GM19035 (cell line): Measurements from ENCODE around the gene DIAPH2.

ENCODE experiments used
- ATAC-seq: cut with Tn5 transposase; IDR thresholded peaks from one replicate; pipeline ENCODE4 v1.9.1; 2021; ENCODE audit not compliant: unreplicated experiment

Gene DIAPH2

DNA sequence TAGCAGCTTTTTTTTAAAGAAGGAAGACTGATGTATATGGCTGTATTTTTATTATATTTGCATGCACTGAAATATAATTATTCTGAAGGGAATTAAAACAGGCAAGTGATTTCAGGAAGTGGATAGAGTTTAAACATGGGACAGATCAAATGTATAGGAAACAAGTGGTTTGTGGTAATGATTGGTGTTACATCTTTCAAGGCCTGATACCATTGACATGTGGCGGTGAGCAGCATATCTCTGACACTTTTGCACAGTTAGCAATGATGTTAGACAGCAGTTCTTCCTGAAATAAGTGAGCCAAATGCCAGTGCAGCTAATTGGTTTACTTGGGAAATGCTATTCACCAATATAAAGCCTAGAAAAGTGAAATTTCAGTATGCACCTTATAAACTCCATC, 471.2 kb downstream of the DIAPH2 start:
- no peak for ATAC-seq

DNA sequence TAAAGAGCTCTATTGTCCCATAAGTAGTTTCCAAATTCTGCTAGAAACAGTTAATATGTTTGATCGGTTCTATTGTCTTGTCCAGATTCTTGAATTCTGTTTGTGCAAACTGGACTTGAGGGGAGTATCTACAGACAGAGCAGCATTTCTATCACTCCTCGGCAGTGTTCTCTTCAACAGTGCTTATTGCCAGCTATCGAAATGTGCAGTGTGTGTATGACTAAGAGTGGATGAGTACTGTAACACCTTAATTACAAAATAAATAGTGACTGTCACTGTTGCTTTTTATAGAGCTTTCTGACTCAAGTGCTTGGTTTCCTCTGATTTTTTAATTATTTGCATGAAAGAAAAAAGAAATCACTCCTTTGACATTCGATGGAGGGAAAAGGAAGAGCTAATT, 473.6 kb downstream of the DIAPH2 start:
- no peak for ATAC-seq

DNA sequence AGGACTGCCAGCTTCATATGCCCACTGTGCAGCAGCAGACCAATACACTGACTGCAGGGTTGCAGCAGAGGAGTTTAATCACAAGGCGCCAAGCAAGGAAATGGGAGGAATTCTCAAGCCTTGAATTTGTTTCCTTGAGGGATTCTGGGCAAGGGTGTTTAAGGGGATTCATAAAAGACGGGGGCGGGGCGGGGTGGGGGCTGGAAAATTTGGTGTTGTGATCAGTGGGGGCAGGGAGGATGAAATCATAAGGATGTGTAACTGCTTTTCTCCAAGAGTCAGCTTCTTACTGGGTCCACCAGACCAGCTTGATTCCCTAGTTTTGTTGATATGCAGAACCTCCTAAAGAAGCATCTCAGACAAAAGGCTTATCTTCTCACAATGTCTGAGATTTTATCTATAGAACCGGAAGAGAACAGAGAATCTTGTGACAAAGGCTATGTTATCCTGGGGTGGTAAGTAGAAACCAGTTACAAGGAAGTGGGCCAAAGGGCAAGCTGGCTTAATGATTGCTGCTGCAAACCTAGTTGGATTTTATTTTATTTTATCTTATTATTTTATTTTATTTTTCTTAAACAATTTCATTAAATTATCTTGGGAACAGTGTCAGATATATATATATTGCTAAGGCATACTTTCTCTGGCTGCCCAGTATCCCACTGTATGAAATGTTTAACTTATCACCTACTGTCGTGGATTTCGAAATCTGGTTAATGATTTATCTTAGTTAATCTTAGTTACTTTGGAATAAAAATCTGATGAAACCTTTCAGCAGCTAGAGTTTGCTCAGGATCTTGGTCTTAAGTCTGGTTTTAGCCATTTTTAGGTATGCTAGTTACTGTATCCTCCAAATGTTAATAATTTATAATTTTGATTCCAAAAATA, 475.5 kb downstream of the DIAPH2 start:
- ATAC-seq, result no peak

DNA sequence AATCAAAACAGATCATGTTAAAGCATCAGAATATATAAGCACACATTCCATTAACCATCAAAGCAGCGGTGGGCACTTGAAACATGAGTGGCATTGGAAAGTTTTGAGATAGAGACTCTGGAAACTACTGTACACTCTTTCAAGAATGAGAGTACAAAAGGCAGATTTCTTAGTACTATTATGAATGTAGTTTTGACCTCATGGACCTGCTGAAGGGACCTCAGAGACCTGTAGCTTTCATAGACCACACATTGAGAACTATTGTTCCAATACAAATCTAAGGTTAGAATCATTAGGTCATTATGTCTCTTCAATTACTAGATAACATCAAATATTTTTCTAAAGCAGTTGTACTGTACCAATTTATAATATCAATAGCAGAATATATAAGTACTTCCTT, 482.7 kb downstream of the DIAPH2 start:
- no peak for ATAC-seq

DNA sequence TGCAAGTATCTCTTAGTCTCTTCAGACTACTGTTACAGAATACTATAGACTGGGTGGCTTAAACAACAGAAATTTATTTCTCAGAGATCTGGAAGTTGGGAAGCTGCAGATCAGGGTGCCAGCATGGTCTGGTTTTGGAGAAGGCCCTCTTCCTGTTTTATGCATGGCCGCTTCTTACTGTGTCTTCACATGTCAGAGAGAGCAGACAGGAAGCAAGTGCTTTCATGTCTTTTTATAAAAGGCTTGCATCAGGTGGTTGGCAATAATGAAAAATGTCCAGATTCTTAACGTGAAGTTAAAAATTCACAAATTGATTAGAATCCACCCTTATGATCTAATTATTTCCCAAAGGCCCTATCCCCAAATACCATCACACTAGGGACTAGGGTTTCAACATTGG, 484.0 kb downstream of the DIAPH2 start:
- ATAC-seq, result no peak

DNA sequence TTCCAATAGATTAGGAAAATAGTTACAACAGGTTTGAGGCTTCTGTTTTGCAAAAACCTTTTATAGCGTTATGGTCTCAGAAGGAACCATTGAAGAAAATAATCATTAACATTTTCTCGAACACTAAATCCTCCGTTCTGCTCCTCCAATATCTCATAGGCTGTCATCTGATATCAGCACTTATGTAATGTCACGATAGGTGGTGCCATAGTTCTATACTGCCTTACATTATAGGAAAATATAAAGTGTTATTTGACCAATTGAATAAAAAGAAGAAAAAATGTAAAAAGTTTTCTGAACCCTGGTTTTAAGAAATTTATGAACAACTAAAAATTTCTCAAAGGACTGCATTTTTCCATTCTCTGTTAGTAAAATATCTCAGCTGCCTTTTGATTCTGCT, 490.5 kb downstream of the DIAPH2 start:
- no peak for ATAC-seq

DNA sequence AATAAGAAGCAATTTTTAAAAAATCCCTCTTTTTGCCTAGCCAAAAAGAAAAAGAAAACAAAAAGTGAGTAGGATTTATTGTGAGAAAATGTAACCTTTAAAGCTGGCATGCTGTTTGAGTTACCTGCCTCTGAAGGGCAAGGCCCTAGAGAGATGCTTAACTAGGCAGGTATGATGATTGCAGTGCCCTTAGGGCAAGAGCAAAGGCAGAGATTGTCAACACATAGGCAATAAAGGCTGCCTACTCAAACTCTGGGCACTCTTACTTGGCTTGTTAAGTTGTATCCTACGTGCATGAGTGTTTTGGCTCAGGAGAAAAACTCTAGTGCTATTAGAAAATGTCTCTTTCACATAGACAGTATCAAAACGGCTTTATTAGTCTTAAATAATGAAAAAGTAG, 505.0 kb downstream of the DIAPH2 start:
- ATAC-seq, result no peak

DNA sequence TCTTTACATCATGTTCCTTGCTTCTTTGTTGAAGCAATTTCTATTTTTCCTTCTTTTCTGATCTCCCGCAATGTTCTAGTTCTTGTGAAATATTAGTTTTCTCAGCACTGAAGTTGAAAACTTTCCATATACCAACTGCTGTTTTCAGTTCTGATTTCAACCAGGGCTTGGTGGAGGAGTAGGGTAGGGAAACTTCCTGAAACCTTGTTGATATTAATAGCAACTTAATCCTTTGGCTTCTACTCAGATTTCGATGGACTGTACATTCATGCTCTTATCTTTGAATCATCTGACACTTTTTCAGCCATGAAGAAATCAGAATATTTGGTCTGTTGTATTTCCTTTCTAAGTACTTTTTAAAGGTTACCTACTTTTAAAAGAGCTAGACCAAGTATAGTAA, 514.9 kb downstream of the DIAPH2 start:
- no peak for ATAC-seq

DNA sequence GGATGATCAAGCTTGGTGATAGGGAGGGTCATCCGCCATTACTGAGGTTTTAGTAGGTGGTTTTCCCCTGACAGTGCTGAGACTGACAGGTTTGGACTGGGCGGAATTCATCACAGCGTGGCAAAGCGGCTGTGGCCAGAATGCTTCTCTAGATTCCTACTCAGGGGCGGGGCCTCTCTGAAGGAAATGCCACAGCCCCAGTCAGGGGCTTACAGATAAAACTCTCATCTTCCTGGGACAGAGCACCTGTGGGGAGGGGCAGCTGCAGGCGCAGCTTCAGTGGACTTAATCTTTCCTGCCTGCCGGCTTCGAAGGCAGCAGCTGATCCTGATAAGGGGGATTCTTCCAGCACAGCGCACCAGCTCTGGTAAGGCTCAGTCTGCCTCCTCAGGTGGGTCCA, 515.8 kb downstream of the DIAPH2 start:
- ATAC-seq, result no peak

DNA sequence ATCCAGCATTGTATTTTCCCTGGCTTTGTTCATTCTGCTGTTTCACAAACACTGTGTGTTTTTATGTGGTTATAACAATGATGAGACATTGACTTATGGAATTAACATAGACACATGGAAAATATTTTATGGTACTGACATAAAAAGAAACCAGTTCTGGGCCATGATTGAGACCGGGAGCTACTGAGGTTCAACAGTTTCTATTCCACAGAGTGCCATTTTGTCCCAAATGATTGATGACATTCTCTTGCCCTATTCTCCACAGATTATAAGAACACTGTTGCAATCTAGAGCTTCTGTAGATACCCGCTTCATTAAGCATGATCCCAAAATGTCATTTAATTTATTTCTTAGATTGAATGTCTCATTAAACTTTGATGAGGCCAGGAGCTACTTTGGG, 525.9 kb downstream of the DIAPH2 start:
- ATAC-seq, result no peak

DNA sequence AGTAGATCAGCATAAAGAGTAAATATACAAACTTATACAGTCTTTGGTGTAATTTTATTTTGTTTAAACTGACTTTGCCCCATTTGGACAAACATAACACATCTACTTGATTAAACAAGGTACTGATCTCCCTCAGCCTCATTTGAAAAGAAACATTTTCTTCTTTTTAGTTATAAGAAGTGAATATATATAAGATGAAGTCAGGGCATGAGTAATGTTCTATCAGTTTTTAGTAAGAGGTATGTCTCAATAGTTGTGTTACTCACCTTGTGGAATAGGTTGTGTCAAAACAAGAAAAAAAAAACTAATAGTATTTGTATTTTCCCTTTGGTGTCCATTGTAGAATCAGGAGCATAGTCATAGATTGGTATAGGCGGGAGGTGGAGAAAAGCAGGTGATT, 526.4 kb downstream of the DIAPH2 start:
- ATAC-seq, result no peak

DNA sequence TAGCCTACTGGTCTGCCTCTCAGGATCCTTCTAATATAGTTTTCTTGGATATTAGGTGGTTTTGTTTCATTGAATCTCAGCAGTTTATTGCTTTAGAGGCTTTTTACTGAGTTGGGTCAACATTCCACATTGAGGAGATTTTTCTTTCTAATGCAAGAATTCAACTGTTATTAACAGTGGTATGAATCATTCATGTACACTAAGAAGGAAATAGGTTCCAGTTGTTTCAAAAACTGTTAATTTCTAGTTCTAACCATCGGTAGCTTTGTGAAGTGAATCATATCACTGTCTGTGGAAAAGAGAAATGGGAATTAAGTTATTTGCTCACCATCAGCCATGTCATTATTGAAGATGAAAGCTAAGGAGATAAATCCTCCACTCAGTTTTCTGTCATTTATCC, 530.5 kb downstream of the DIAPH2 start:
- ATAC-seq, result no peak

DNA sequence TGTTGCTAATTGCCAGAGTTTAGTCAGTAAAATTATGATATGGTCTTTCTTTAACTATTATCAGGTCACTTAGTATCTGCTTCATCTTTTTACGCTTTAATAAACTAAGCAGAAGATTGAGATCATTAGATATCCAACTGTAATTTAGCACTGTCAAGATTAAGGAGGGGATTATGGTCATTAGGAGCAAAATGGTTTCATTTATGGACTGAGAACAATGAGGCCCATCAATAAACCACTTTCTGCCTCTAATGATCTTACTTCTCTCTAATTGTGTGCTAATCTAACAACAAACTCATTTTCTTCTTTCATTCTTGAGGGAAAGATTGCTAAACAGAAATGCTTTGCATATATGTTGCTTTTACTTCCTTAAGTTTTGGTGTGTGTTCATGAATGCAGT, 539.5 kb downstream of the DIAPH2 start:
- ATAC-seq, result no peak

DNA sequence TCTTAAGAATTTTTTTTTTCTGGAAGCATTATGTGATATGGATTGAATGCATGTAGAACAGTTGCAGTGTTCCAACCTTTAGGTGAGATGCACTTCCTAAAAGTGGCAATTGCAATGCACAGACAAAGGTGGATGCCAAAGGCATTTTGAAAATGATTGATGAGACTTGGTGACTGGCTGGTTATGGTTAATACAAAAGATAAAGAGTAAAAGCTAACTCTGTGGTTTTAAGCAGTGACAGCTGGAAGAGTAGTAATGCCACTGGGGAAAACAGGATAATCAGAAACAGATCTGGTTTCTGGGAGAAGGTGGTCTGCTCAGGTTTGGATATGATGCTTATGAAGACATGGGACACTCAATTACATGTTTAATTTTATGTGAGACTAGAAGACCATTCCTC, 544.7 kb downstream of the DIAPH2 start:
- ATAC-seq, result no peak

DNA sequence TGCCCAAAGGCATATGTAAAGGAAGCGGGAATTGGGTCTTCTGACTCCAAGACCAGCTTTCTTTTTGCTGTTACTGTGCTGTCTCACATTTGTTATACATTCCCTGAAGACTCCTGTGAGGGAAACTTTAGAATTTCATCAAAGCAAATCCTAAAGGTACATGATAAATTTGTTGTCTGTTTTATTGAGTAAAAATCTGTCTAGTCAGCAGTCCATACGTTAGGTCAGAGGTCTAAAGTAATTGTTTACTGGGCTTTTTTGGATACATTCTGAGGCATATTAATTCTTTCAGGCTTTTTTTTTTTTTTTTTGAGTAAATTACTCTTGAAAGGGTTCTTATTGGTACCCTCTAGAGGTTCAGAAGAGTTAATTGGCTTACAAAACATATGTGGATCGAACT, 546.3 kb downstream of the DIAPH2 start:
- no peak for ATAC-seq

DNA sequence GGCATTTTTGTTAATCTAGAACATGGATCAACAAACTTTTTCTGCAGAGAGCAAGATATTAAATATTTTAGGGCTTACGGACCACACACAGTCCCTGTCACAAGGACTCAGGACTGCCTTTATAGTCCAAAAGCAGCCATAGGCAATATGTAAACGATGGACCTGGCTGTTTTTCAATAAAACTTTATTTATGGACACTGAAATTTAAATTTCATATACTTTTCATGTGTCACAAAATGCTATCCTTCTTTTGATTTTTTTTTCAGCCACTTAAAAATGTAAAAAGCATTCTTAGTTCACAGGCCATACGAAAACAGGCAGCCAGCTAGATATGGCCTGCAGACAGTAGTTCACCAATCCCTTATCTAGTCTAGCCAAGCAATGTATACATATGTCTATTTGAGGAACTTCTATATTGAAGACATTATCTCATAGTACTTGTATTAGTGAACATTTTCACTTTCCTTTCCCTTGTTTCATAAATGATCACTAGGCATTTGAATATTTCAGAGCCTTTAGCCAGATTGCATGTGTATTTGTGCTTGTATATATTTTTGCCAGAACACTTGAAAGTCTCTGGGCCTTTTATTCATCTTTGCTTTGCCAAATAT, 549.9 kb downstream of the DIAPH2 start:
- ATAC-seq, result peak; percentile 100

DNA sequence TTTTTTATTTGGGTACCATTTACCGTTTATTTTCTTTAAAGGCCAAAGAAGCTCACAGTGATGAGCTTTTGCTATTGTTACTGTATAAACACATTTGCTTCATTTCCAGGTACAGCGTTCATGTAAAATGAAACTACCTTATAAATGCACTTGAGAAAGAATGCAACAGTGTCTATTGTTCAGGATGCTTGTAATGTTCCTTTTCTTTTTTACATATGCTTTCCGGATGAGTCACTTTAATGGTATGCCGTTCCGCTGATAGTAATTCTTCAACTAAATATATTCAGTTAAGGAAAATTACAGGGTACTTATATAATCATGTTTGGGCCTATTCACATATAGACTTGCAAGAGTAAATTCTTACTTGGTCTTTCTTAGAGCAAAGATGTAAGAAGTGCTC, 554.0 kb downstream of the DIAPH2 start:
- no peak for ATAC-seq

DNA sequence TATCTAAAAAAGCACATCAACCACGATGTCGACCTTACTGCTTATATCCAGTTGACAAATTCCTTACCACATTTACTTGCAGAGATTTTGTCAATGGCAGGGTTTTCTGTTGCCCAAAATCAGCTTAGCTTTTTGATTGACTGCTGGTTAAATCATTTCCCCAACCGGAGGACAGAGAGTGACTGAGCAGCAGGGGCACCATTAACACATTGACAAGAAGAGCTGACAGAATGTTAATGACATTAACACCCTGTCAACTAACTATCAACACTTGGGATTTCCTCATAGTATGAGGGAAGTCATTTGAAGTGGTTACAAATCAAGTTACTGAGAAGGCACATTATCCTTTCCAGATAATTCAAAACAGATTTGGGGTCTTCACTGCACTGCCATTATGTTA, 567.5 kb downstream of the DIAPH2 start:
- no peak for ATAC-seq

DNA sequence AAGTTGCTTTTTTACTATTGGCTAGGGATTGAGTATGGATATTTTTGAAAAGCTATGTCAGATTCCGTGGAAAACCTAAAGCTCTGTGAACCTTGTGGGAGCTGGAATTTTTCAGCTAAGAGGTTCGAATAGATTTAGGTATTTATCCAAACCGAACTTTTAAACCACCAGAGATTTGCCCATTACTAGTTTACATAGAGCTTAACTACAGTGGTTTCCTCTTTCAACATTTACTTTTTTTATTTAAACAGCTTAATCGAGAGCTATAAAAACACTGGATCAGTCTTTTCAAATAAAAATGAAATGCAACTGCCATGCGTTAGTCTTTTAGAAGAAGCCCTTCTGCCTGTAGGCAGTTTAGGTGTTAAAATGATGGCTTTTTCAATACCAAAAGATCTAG, 576.0 kb downstream of the DIAPH2 start:
- no peak for ATAC-seq

DNA sequence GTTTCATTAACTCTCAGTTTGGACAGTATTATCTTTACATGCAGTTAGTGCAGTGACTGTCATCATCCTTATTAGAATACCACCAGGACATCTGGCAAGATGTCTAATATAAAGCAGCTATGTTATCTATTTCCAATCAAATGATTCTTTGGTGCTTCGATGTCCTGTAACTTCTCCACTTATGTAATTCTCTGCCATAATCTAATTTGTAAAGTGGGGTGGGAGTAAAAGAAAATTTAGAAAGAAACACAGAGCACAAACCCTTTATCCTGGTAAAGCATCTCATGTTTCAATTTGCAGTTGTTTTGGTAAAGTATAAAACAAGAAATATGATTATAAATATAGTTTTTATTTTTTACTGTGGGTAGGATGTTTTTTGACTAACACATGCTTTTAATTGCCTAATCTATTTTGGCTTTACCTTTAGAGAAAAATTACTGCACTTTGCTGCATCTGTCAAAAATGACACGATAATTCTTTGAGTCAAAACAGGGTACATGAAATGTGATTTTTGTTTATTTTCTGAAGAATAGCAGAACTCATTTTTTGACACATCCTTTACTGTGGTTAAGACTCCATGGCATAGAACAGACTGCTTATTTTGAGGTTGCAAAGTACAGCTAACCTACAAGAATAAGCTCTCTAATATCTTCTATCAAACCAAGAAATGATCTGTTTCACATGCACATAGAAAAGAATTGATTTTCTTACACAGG, 581.9 kb downstream of the DIAPH2 start:
- no peak for ATAC-seq

DNA sequence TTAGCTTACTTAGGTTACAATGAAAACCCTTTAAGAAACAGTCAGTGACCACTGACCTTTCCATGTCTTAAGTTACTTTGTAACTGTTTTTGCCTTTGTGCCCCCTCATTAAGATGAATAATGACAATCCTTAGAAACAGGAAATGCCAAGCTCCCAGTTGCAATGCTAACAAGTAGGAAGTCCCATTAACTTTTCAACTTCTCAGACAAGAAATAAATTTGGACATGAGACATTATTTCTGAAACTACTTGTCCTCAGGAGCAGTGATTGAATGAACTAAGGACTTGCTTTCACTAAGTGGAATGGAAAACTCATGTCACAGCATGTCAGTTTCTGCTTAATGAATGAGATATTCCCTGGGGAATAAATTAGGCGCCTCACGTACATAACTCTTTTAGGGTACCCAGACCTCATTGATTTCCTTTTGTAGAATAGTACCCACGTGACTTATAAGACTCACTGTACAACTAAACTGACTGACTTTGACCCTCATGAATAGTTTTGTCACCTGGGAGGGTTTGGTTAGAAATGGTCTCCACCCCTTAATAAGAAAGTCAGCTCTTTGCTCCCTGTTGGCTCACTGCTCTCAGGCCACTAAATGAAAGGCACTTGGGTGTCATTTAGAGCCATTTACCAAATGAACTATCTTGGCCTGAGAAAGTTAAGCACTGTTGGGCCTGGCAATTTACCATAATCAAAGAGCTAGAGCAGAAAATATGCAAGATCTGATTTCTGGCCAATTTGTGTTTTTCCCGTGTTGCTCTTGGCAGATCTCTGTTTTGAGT, 582.9 kb downstream of the DIAPH2 start:
- ATAC-seq, result no peak
